NCI-H1694 treated with DMSO at 0.1 percent for 48 hours (cell line): ENCODE measurements around the gene SLC18A2.

Experiments used
- DNase-seq: peaks from one replicate; lab custom pipeline; 2025; lab: John Stamatoyannopoulos, UW

The SLC18A2 gene

GRCh38 chr10:117313641-117314040 lies 72.7 kb downstream of the SLC18A2 start:
- no peak for DNase-seq

GRCh38 chr10:117316701-117317100 lies 75.8 kb downstream of the SLC18A2 start:
- no peak for DNase-seq

- DNase-seq = no peak
These were observed 78.0 kb downstream of the SLC18A2 start for GRCh38 chr10:117318909-117319308.

- DNase-seq = no peak
These were observed 79.2 kb downstream of the SLC18A2 start for GRCh38 chr10:117320050-117320665.

- no peak for DNase-seq
These were observed 81.3 kb downstream of the SLC18A2 start for GRCh38 chr10:117322260-117322659.

GRCh38 chr10:117324367-117324766 lies 83.5 kb downstream of the SLC18A2 start:
- DNase-seq = no peak

GRCh38 chr10:117327262-117327661 lies 86.3 kb downstream of the SLC18A2 start:
- DNase-seq = no peak
